ENCODE results near the gene TBC1D22A. TPM values are rescaled to one million over a fixed set of nuclear protein-coding genes. Genes with fewer than 3 reads are reported as not detected.

Gene TBC1D22A
- total and polyA plus RNA-seq, 2 experiments from 2014 or later = 9.6 to 13.3 TPM

- Mint-ChIP-seq H3K27me3 (ENCODE audit: insufficient read depth, low read depth, poor library complexity) (peaks cover 8% of the 10 kb centered on the region), H3K36me3 (ENCODE audit: low read depth) (no peaks in the 10 kb centered on the region; the same call in 2 of the 3 replicates), H3K4me1 (peaks cover 9% of the 10 kb centered on the region), H3K27ac (peak overlapping the region; percentile 83), H3K4me3 (no peak overlapping the region), H3K9me3 (no peaks in the 10 kb centered on the region)
- Histone ChIP-seq H3K27ac (ENCODE audit: low read depth) (no peak overlapping the region), H2AFZ (no peak overlapping the region), H3F3A (replicated peaks; ENCODE audit: low read depth) (no peaks in the 10 kb centered on the region), H4K20me1 (replicated peaks; ENCODE audit: insufficient read depth) (no peaks in the 10 kb centered on the region), H3K4me2 (no peak overlapping the region), H3K4me1 (ENCODE audit: insufficient read depth) (no peaks in the 10 kb centered on the region), H3K36me3 (ENCODE audit: insufficient read depth) (no peaks in the 10 kb centered on the region), H3K9me2 (ENCODE audit: insufficient read depth) (no peaks in the 10 kb centered on the region), H3K4me3 (no peak overlapping the region), H3K79me2 (replicated peaks; ENCODE audit: insufficient read depth) (no peaks in the 10 kb centered on the region), H3K27me3 (ENCODE audit: insufficient read depth) (no peaks in the 10 kb centered on the region)
- DNase-seq (ENCODE audit: low spot score) (no peak), ATAC-seq (no peak)
- TF ChIP-seq REST (IDR thresholded peaks at IDR 0.05; ENCODE audit: unreplicated experiment) (no peak), POLR2AphosphoS5 (IDR thresholded peaks at IDR 0.05; ENCODE audit: low read depth) (no peak), EZH2 (IDR thresholded peaks at IDR 0.05; ENCODE audit: low read depth, unreplicated experiment) (no peak), JUNB (IDR thresholded peaks at IDR 0.05; ENCODE audit: unreplicated experiment) (no peak), ZNF462 (CRISPR knock-in tag; IDR thresholded peaks at IDR 0.05) (no peak), CTCF (conservative IDR thresholded peaks at IDR 0.05; ENCODE audit: low read depth in 2 of 2) (no peak), NANOG (IDR thresholded peaks at IDR 0.05; ENCODE audit: borderline replicate concordance) (no peak), STAT1 (IDR thresholded peaks at IDR 0.05; ENCODE audit: unreplicated experiment) (no peak), CREB1 (CRISPR knock-in tag; IDR thresholded peaks at IDR 0.05; ENCODE audit: low read depth) (no peak), ZNF331 (CRISPR knock-in tag; IDR thresholded peaks at IDR 0.05; ENCODE audit: low read depth) (no peak), ZNF114 (CRISPR knock-in tag; IDR thresholded peaks at IDR 0.05) (no peak), EZH2phosphoT487 (IDR thresholded peaks at IDR 0.05; ENCODE audit: unreplicated experiment) (no peak), ETS1 (IDR thresholded peaks at IDR 0.05) (no peak)
Observed at GRCh38 chr22:46910624-46911023, 148.2 kb downstream of the TBC1D22A start.
